ENCODE measurements around the gene CENPB. TPM values are rescaled to one million over a fixed set of nuclear protein-coding genes. Genes with fewer than 3 reads are reported as not detected.
"Not testable (repeated sequence)": the region's sequence is repeated elsewhere in the genome, so short reads cannot be mapped to it uniquely, and the experiment has no call there.

CENPB gene, protein sequence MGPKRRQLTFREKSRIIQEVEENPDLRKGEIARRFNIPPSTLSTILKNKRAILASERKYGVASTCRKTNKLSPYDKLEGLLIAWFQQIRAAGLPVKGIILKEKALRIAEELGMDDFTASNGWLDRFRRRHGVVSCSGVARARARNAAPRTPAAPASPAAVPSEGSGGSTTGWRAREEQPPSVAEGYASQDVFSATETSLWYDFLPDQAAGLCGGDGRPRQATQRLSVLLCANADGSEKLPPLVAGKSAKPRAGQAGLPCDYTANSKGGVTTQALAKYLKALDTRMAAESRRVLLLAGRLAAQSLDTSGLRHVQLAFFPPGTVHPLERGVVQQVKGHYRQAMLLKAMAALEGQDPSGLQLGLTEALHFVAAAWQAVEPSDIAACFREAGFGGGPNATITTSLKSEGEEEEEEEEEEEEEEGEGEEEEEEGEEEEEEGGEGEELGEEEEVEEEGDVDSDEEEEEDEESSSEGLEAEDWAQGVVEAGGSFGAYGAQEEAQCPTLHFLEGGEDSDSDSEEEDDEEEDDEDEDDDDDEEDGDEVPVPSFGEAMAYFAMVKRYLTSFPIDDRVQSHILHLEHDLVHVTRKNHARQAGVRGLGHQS
- total RNA-seq (10 to 100 TPM; 30.2 to 46.5 (median 39.3) TPM), polyA plus RNA-seq (10 to 100 TPM; 34.0 to 44.2 TPM)

DNA sequence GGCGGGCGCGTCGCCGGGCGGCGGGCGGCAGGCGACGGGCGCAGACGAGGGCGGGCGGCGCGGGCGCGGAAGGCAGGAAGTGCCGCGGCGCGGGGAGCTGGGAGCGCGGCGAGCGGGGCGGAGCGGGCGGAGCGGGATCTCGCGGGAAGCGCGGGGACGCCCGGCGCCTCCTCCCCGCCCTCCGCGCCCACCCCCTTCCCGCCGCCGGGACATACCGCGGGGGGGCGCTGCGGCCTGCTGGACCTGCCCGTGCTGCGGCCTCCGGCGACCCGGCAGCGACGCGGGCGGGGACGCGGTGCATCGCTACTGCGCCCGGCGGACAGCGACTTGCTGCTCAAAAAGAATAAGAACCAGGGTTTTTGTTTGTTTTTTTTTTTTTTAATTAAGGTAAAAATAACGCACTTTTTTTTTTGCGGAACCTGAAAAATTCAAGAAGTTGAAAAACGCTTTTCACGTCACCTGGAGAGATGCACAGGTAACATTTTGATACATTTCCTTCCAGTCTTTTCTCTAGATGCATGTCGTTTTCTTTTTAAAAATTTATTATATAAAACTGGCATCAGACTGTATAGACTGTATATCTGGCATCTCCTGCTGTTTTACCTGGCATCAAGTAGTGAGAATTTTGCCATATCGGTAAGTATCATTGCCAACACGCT lies at the start of gene CENPB:
TSS of gene CENPB (minus strand) at position 76 of the 659 bp plus-strand sequence. CDS start 257 bp downstream, outside the sequence.
- peak; percentile 32 for FAIRE-seq
- intact Hi-C loops (cut with DNase I) = loop anchor here in 1 of 3 donors (5.0 kb wide), 1 partner anchor 36 kb away; the partner anchor contains the start of gene AP5S1
- peak; percentile 56 to 85 (median 71) for TF ChIP-seq CTCF (IDR thresholded peaks at IDR 0.05)
- Histone ChIP-seq H3K36me3 (no peaks in the 10 kb centered on the region), H3K4me3 (peak within 1 kb of the TSS; percentile 44 to 66 (median 52)), H3K27ac (peak within 1 kb of the TSS; percentile 46 to 65 (median 56)), H3K27me3 (no peaks in the 10 kb centered on the region), H3K9me3 (no peaks in the 10 kb centered on the region), H3K4me1 (peaks cover 10 to 35% (median 17%) of the 10 kb centered on the region in 3 donors)
- peak; percentile 93 to 96 (median 95) for ATAC-seq
- peak; percentile 83 to 97 (median 92) for DNase-seq
- WGBS, 2 donors = 1% methylated on average over 65 to 70 of the region's 70 CpGs

- ATAC-seq (no peak), DNase-seq (no peak), FAIRE-seq (no peak)
- Histone ChIP-seq H3K4me3 (no peak overlapping the region), H3K27me3 (no peaks in the 10 kb centered on the region), H3K4me1 (no peaks in the 10 kb centered on the region), H3K27ac (no peak overlapping the region), H3K36me3 (no peaks in the 10 kb centered on the region), H3K9me3 (no peaks in the 10 kb centered on the region)
- intact Hi-C loops (cut with DNase I) = no loop called here
- 97 to 98% methylated on average over 4 of the region's 4 CpGs for WGBS, 2 donors
- no peak for TF ChIP-seq CTCF (IDR thresholded peaks at IDR 0.05)
These were observed 49.6 kb upstream of the CENPB start for GRCh38 chr20:3836132-3836531.

- DNase-seq; H3K36me3 ChIP-seq; H3K27ac ChIP-seq; FAIRE-seq; H3K4me3 ChIP-seq; ATAC-seq; H3K9me3 ChIP-seq; intact Hi-C loops (cut with DNase I); H3K4me1 ChIP-seq; H3K27me3 ChIP-seq: not testable (repeated sequence)
- 96 to 98% methylated on average over 4 to 5 of the region's 5 CpGs for WGBS, 2 donors
These were observed 43.4 kb upstream of the CENPB start for GRCh38 chr20:3829891-3830290.

DNA sequence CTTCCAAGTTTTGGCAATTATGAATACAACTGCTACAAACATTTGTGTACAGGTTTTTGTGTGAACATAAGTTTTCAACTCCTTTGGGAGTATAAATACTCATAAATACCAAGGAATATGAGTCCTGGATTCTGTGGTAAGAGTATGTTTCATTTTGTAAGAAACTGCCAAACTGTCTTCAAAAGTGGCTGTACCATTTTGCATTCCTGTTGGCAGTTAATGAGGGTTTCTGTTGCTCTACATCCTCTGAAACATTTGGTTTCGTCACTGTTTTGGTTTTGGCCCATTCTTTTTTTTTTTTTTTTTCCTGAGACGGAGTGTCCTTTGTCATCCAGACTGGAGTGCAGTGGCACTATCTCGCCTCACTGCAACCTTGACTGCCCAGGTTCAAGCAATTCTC lies 42.3 kb upstream of the CENPB start:
- no peaks in the 10 kb centered on the region for H3K27me3 ChIP-seq
- no peaks in the 10 kb centered on the region for H3K9me3 ChIP-seq
- DNase-seq (no peak), ATAC-seq (no peak), FAIRE-seq (no peak)
- WGBS, 2 donors = 94 to 96% methylated on average over 3 of the region's 3 CpGs
- no peak overlapping the region for H3K4me3 ChIP-seq
- no peak overlapping the region for H3K27ac ChIP-seq
- peaks cover 0 to 9% (median 5%) of the 10 kb centered on the region in 3 donors for H3K36me3 ChIP-seq
- no peaks in the 10 kb centered on the region for H3K4me1 ChIP-seq
- intact Hi-C loops (cut with DNase I) = no loop called here
- no peak for TF ChIP-seq CTCF (IDR thresholded peaks at IDR 0.05)

DNA sequence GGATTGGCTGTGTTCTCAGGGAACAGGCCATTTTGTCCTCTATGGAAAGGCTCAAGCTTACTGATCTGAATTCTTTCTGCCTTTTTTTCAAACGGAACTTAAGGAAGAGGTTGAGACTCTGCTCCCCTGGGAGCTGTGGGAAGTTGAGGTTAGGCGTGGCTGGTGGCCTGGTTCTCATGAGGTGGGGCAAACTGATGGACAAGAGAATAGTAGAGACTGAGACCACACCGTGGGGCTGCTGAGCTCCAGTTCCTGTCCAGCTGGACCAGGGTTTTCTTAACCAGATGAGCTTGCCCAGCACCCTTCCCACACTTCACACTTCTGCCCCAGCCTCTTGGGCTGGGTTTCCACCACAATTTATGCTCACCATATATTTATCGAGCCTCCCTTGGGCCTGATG lies 39.9 kb upstream of the CENPB start:
- TF ChIP-seq CTCF (IDR thresholded peaks at IDR 0.05) = no peak
- DNase-seq = no peak
- intact Hi-C loops (cut with DNase I) = no loop called here
- Histone ChIP-seq H3K27me3 (no peaks in the 10 kb centered on the region), H3K4me1 (peaks cover 1 to 3% (median 3%) of the 10 kb centered on the region in 3 donors), H3K27ac (no peak overlapping the region), H3K9me3 (no peaks in the 10 kb centered on the region), H3K36me3 (peaks cover 0 to 27% (median 19%) of the 10 kb centered on the region in 3 donors), H3K4me3 (no peak overlapping the region)
- ATAC-seq = no peak
- FAIRE-seq = no peak
- 79 to 82% methylated on average over 4 of the region's 4 CpGs for WGBS, 2 donors
